ENCODE results near the gene CLCN7. TPM values are rescaled to one million over a fixed set of nuclear protein-coding genes. Genes with fewer than 3 reads are reported as not detected.

Gene CLCN7
- total RNA-seq, result 10 to 100 TPM; 42.4 to 61.5 TPM

DNA sequence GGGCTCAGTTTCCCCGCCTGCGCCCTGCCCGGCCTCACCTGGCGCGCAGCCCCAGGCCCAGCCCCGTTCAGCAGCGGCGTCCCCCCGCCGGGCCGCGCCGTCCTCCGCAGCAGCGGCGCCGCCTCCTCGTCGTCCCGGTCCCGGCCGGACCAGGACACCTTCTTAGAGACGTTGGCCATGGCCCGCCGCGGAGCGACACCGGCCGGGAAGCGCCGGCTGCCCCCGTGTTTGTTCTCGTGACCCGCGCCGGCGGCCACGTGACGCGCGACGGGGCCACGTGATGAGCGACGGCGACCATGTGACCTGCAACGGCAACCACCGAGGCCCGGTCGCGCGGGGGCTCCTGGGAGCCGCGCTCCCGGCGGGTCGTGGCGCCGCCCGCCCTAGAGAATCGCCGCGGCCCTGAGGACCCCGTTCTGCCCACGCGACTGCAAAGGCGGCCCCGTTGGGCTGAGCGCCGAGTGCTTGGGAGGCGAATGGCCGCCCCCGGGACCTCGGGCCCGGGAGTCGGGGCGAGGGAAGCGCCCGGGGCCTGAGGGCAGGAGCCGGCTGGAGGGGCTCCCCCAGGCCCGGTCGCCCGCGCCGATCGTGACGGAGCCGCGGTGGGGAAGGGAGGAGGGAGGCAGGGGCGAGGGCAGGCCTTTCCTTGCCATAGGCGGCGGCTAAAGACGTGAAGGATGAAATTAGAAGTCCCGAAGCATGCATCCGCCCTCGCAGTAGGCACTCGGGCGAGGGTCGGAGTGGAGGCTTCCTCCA lies at the start of gene CLCN7:
Gene CLCN7, minus strand, starts transcription at position 233 of the 756 bp plus-strand sequence. Its CDS starts 54 bp downstream, at position 179.
- Histone ChIP-seq H3K9ac (ENCODE audit: low read depth in 2 of 2, low read length in 2 of 2) (peak within 1 kb of the TSS; percentile 85 to 88), H3K36me3 (no peaks in the 10 kb centered on the region), H3K27ac (peak within 1 kb of the TSS; percentile 79), H3K4me1 (peaks cover 10% of the 10 kb centered on the region), H3K9me3 (no peaks in the 10 kb centered on the region), H3K4me3 (peak within 1 kb of the TSS; percentile 92), H3K27me3 (no peaks in the 10 kb centered on the region)
- no peak for TF ChIP-seq CTCF (IDR thresholded peaks at IDR 0.05)
- intact Hi-C loops (cut with DNase I), result no loop called here
- peak; percentile 93 for DNase-seq

DNA sequence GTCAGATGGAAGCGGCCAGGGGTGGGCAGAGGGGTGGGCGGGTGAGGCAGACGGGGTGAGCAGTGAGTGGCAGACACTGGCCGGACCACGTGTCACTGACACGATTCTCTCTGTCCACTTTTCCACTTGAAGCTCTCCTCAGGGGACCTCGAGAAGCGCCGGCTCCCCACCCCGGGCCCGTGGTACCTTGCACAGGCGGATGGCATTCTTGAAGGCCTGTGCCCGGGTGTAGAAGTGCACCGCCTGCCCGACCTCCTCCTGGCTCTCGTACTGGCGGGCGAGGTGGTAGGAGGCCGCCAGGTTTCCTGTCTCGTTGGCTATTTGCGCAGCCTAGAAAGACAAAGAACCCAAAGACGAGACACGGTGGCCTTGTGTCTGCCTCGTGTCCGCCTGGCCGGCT lies 49.5 kb upstream of the CLCN7 start:
- no peaks in the 10 kb centered on the region for H3K36me3 ChIP-seq
- H3K27ac ChIP-seq, result no peak overlapping the region
- no peaks in the 10 kb centered on the region for H3K9me3 ChIP-seq
- TF ChIP-seq CTCF (IDR thresholded peaks at IDR 0.05), result no peak
- no peak for DNase-seq
- H3K4me3 ChIP-seq, result no peak overlapping the region
- intact Hi-C loops (cut with DNase I), result no loop called here
- H3K4me1 ChIP-seq, result no peaks in the 10 kb centered on the region
- H3K27me3 ChIP-seq, result no peaks in the 10 kb centered on the region
- H3K9ac ChIP-seq (ENCODE audit: low read depth in 2 of 2, low read length in 2 of 2), result no peak overlapping the region

- no peaks in the 10 kb centered on the region for H3K36me3 ChIP-seq
- no peak for DNase-seq
- H3K27ac ChIP-seq, result no peak overlapping the region
- H3K9ac ChIP-seq (ENCODE audit: low read depth in 2 of 2, low read length in 2 of 2), result no peak overlapping the region
- intact Hi-C loops (cut with DNase I), result no loop called here
- no peaks in the 10 kb centered on the region for H3K9me3 ChIP-seq
- no peaks in the 10 kb centered on the region for H3K4me1 ChIP-seq
- no peak for TF ChIP-seq CTCF (IDR thresholded peaks at IDR 0.05)
- H3K27me3 ChIP-seq, result no peaks in the 10 kb centered on the region
- no peak overlapping the region for H3K4me3 ChIP-seq
Measured at GRCh38 chr16:1523581-1524245, 48.9 kb upstream of the CLCN7 start.

DNA sequence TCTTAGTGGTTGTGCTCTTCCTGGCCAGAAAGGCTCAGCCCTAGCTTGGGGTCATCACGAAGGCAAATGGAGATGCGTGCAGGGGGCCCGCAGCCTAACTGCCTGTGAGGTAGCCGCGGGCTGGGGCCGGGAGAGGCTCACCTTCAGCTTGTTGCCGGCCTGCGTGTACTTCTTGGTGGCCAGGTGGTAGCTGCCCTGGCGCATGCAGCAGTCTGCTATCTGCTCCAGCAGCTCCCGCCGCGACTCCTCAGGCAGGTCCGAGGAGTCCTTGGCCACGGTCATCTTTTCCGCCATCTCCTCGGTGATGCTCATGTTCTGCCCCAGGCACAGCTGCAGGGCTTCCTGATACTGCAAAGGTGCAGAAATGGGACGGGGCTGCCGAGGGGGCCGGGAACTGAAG lies 45.6 kb upstream of the CLCN7 start:
- Histone ChIP-seq H3K4me1 (no peaks in the 10 kb centered on the region), H3K9ac (ENCODE audit: low read depth in 2 of 2, low read length in 2 of 2) (no peak overlapping the region), H3K36me3 (no peaks in the 10 kb centered on the region), H3K27me3 (no peaks in the 10 kb centered on the region), H3K27ac (no peak overlapping the region), H3K4me3 (no peak overlapping the region), H3K9me3 (no peaks in the 10 kb centered on the region)
- intact Hi-C loops (cut with DNase I), result no loop called here
- DNase-seq, result no peak
- TF ChIP-seq CTCF (IDR thresholded peaks at IDR 0.05), result no peak

- no peak for DNase-seq
- Histone ChIP-seq H3K27me3 (no peaks in the 10 kb centered on the region), H3K36me3 (no peaks in the 10 kb centered on the region), H3K4me3 (no peak overlapping the region), H3K9ac (ENCODE audit: low read depth in 2 of 2, low read length in 2 of 2) (no peak overlapping the region), H3K27ac (no peak overlapping the region), H3K9me3 (no peaks in the 10 kb centered on the region), H3K4me1 (no peaks in the 10 kb centered on the region)
- intact Hi-C loops (cut with DNase I), result no loop called here
- no peak for TF ChIP-seq CTCF (IDR thresholded peaks at IDR 0.05)
Measured at GRCh38 chr16:1519831-1520230, 45.0 kb upstream of the CLCN7 start.
